Measurements from ENCODE around the gene CHST5. TPM values are rescaled to one million over a fixed set of nuclear protein-coding genes. Genes with fewer than 3 reads are reported as not detected.

Gene CHST5
- total and polyA plus RNA-seq, 2 experiments from 2014 or later, result not detected

DNA sequence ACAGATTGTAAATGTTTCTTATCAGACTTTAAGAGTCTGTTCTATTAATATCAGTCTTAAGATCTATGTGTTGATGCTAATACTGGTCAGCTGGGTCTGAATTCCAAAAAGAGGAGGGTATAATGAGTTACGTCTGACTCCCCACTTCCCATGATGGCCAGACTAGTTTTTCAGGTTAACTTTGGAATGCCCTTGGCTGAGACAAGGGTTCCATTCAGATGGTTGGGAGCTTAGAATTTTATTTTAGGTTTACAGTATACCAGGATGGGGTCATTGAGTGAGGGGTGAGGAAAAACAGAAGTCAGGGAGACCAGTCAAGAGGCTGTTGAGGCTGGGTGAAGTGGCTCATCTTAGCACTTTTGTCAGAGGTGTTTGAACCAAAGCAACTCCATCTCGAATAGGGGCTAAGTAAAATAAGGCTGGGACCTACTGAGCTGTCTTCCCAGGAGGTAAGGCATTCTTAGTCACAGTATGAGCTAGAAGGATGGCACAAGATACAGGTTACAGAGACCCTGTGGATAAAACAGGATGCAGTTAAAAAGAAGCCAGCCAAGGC lies 23.0 kb upstream of the CHST5 start (continued):
- TF ChIP-seq, protein P1, sequence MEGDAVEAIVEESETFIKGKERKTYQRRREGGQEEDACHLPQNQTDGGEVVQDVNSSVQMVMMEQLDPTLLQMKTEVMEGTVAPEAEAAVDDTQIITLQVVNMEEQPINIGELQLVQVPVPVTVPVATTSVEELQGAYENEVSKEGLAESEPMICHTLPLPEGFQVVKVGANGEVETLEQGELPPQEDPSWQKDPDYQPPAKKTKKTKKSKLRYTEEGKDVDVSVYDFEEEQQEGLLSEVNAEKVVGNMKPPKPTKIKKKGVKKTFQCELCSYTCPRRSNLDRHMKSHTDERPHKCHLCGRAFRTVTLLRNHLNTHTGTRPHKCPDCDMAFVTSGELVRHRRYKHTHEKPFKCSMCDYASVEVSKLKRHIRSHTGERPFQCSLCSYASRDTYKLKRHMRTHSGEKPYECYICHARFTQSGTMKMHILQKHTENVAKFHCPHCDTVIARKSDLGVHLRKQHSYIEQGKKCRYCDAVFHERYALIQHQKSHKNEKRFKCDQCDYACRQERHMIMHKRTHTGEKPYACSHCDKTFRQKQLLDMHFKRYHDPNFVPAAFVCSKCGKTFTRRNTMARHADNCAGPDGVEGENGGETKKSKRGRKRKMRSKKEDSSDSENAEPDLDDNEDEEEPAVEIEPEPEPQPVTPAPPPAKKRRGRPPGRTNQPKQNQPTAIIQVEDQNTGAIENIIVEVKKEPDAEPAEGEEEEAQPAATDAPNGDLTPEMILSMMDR (conservative IDR thresholded peaks at IDR 0.05; ENCODE audit: low read depth in 2 of 2), result no peak
- TF ChIP-seq, protein P2, sequence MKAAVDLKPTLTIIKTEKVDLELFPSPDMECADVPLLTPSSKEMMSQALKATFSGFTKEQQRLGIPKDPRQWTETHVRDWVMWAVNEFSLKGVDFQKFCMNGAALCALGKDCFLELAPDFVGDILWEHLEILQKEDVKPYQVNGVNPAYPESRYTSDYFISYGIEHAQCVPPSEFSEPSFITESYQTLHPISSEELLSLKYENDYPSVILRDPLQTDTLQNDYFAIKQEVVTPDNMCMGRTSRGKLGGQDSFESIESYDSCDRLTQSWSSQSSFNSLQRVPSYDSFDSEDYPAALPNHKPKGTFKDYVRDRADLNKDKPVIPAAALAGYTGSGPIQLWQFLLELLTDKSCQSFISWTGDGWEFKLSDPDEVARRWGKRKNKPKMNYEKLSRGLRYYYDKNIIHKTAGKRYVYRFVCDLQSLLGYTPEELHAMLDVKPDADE (IDR thresholded peaks at IDR 0.05), result no peak
- no peak for TF ChIP-seq POLR2AphosphoS5 (IDR thresholded peaks at IDR 0.05; ENCODE audit: low read depth)
- TF ChIP-seq ZNF331 (CRISPR knock-in tag; IDR thresholded peaks at IDR 0.05; ENCODE audit: low read depth), result no peak

DNA sequence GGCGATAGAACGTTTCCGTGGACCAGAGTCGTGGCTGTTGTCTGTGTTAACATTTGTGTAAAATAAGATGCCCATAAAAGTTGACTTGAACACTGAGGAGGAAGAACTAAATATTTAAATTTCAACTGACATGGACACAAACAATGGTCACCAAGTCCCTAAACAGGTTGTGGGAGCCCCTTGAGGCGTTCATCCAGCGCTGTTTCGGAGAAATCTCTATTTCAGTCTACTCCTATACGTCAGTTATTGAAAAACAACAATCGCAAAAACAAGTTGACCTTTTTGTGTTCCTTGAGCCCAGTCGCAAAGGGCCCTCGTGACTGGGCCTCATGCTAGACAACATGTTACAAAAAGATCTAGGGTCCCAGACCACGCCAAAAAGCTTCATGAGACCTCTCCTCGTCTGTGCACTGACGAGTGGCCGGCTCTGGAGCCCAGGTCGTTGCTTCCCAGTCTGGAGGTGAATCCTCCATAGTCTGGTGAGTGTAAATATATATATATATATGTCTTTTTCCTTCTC lies 20.6 kb upstream of the CHST5 start:
- Histone ChIP-seq H4K20me1 (replicated peaks; ENCODE audit: insufficient read depth) (no peaks in the 10 kb centered on the region), H3K79me2 (replicated peaks; ENCODE audit: insufficient read depth) (no peaks in the 10 kb centered on the region; the same call in 1 of the 2 replicates), H3K27me3 (ENCODE audit: insufficient read depth) (no peaks in the 10 kb centered on the region), H3K36me3 (ENCODE audit: insufficient read depth) (no peaks in the 10 kb centered on the region), H3K4me3 (peak overlapping the region; percentile 73), H3K27ac (ENCODE audit: low read depth) (no peak overlapping the region), H3F3A (replicated peaks; ENCODE audit: low read depth) (no peaks in the 10 kb centered on the region), H2AFZ (peak overlapping the region; percentile 4; the same call in 1 of the 2 replicates), H3K4me2 (peak overlapping the region; percentile 87), H3K9me2 (ENCODE audit: insufficient read depth) (no peaks in the 10 kb centered on the region), H3K4me1 (ENCODE audit: insufficient read depth) (peaks cover 23% of the 10 kb centered on the region)
- H3K4me3 Mint-ChIP-seq, result peak overlapping the region; percentile 96
- H3K4me1 Mint-ChIP-seq, result peaks cover 22% of the 10 kb centered on the region
- DNase-seq (ENCODE audit: low spot score) (no peak), ATAC-seq (no peak)
- H3K27me3 Mint-ChIP-seq (ENCODE audit: insufficient read depth, low read depth, poor library complexity), result peaks cover 11% of the 10 kb centered on the region
- no peaks in the 10 kb centered on the region for H3K36me3 Mint-ChIP-seq (ENCODE audit: low read depth)
- peak overlapping the region; percentile 50; the same call in 1 of the 2 replicates for H3K27ac Mint-ChIP-seq
- no peaks in the 10 kb centered on the region for H3K9me3 Mint-ChIP-seq
- TF ChIP-seq, protein P1 (conservative IDR thresholded peaks at IDR 0.05; ENCODE audit: low read depth in 2 of 2), result no peak
- TF ChIP-seq ZNF114 (CRISPR knock-in tag; IDR thresholded peaks at IDR 0.05) (no peak), POLR2AphosphoS5 (IDR thresholded peaks at IDR 0.05; ENCODE audit: low read depth) (no peak), NANOG (IDR thresholded peaks at IDR 0.05; ENCODE audit: borderline replicate concordance) (no peak), ZNF331 (CRISPR knock-in tag; IDR thresholded peaks at IDR 0.05; ENCODE audit: low read depth) (no peak)
- TF ChIP-seq, protein P3, sequence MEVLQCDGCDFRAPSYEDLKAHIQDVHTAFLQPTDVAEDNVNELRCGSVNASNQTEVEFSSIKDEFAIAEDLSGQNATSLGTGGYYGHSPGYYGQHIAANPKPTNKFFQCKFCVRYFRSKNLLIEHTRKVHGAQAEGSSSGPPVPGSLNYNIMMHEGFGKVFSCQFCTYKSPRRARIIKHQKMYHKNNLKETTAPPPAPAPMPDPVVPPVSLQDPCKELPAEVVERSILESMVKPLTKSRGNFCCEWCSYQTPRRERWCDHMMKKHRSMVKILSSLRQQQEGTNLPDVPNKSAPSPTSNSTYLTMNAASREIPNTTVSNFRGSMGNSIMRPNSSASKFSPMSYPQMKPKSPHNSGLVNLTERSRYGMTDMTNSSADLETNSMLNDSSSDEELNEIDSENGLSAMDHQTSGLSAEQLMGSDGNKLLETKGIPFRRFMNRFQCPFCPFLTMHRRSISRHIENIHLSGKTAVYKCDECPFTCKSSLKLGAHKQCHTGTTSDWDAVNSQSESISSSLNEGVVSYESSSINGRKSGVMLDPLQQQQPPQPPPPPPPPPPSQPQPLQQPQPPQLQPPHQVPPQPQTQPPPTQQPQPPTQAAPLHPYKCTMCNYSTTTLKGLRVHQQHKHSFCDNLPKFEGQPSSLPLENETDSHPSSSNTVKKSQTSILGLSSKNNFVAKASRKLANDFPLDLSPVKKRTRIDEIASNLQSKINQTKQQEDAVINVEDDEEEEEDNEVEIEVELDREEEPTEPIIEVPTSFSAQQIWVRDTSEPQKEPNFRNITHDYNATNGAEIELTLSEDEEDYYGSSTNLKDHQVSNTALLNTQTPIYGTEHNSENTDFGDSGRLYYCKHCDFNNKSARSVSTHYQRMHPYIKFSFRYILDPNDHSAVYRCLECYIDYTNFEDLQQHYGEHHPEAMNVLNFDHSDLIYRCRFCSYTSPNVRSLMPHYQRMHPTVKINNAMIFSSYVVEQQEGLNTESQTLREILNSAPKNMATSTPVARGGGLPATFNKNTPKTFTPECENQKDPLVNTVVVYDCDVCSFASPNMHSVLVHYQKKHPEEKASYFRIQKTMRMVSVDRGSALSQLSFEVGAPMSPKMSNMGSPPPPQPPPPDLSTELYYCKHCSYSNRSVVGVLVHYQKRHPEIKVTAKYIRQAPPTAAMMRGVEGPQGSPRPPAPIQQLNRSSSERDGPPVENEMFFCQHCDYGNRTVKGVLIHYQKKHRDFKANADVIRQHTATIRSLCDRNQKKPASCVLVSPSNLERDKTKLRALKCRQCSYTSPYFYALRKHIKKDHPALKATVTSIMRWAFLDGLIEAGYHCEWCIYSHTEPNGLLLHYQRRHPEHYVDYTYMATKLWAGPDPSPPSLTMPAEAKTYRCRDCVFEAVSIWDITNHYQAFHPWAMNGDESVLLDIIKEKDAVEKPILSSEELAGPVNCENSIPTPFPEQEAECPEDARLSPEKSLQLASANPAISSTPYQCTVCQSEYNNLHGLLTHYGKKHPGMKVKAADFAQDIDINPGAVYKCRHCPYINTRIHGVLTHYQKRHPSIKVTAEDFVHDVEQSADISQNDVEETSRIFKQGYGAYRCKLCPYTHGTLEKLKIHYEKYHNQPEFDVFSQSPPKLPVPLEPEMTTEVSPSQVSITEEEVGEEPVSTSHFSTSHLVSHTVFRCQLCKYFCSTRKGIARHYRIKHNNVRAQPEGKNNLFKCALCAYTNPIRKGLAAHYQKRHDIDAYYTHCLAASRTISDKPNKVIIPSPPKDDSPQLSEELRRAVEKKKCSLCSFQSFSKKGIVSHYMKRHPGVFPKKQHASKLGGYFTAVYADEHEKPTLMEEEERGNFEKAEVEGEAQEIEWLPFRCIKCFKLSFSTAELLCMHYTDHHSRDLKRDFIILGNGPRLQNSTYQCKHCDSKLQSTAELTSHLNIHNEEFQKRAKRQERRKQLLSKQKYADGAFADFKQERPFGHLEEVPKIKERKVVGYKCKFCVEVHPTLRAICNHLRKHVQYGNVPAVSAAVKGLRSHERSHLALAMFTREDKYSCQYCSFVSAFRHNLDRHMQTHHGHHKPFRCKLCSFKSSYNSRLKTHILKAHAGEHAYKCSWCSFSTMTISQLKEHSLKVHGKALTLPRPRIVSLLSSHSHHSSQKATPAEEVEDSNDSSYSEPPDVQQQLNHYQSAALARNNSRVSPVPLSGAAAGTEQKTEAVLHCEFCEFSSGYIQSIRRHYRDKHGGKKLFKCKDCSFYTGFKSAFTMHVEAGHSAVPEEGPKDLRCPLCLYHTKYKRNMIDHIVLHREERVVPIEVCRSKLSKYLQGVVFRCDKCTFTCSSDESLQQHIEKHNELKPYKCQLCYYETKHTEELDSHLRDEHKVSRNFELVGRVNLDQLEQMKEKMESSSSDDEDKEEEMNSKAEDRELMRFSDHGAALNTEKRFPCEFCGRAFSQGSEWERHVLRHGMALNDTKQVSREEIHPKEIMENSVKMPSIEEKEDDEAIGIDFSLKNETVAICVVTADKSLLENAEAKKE (CRISPR knock-in tag; IDR thresholded peaks at IDR 0.05), result no peak
- TF ChIP-seq, protein P4, sequence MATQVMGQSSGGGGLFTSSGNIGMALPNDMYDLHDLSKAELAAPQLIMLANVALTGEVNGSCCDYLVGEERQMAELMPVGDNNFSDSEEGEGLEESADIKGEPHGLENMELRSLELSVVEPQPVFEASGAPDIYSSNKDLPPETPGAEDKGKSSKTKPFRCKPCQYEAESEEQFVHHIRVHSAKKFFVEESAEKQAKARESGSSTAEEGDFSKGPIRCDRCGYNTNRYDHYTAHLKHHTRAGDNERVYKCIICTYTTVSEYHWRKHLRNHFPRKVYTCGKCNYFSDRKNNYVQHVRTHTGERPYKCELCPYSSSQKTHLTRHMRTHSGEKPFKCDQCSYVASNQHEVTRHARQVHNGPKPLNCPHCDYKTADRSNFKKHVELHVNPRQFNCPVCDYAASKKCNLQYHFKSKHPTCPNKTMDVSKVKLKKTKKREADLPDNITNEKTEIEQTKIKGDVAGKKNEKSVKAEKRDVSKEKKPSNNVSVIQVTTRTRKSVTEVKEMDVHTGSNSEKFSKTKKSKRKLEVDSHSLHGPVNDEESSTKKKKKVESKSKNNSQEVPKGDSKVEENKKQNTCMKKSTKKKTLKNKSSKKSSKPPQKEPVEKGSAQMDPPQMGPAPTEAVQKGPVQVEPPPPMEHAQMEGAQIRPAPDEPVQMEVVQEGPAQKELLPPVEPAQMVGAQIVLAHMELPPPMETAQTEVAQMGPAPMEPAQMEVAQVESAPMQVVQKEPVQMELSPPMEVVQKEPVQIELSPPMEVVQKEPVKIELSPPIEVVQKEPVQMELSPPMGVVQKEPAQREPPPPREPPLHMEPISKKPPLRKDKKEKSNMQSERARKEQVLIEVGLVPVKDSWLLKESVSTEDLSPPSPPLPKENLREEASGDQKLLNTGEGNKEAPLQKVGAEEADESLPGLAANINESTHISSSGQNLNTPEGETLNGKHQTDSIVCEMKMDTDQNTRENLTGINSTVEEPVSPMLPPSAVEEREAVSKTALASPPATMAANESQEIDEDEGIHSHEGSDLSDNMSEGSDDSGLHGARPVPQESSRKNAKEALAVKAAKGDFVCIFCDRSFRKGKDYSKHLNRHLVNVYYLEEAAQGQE (IDR thresholded peaks at IDR 0.05; ENCODE audit: unreplicated experiment), result no peak

Measured in GM23338 (cell line).